ENCODE measurements around the gene TMED3.
"Not testable (repeated sequence)": the region's sequence is repeated elsewhere in the genome, so short reads cannot be mapped to it uniquely, and the experiment has no call there.

The TMED3 gene

GRCh38 chr15:79315623-79316328, 4.9 kb downstream of the TMED3 start:
- no peak for DNase-seq (ENCODE audit: low read depth in 2 of 2, low spot score in 1 of 2)

GRCh38 chr15:79316864-79317263, 6.0 kb downstream of the TMED3 start:
- no peak for DNase-seq (ENCODE audit: low read depth in 2 of 2, low spot score in 1 of 2)

GRCh38 chr15:79319973-79320372, 9.1 kb downstream of the TMED3 start:
- not testable (repeated sequence) for DNase-seq (ENCODE audit: low read depth in 2 of 2, low spot score in 1 of 2)

- no peak for DNase-seq (ENCODE audit: low read depth in 2 of 2, low spot score in 1 of 2)
Measured at GRCh38 chr15:79321876-79322275, 11.0 kb downstream of the TMED3 start.

- no peak for DNase-seq (ENCODE audit: low read depth in 2 of 2, low spot score in 1 of 2)
Measured at GRCh38 chr15:79322306-79322705, 11.4 kb downstream of the TMED3 start.

GRCh38 chr15:79322945-79323344, 12.0 kb downstream of the TMED3 start:
- DNase-seq (ENCODE audit: low read depth in 2 of 2, low spot score in 1 of 2), result no peak

- DNase-seq (ENCODE audit: low read depth in 2 of 2, low spot score in 1 of 2), result no peak
Measured at GRCh38 chr15:79329171-79329611, 18.3 kb downstream of the TMED3 start.

GRCh38 chr15:79332824-79333510, 22.1 kb downstream of the TMED3 start:
- no peak for DNase-seq (ENCODE audit: low read depth in 2 of 2, low spot score in 1 of 2)

GRCh38 chr15:79337591-79337990, 26.7 kb downstream of the TMED3 start:
- DNase-seq (ENCODE audit: low read depth in 2 of 2, low spot score in 1 of 2), result no peak

GRCh38 chr15:79339588-79340314, 28.8 kb downstream of the TMED3 start:
- DNase-seq (ENCODE audit: low read depth in 2 of 2, low spot score in 1 of 2), result no peak

GRCh38 chr15:79340315-79340602, 29.3 kb downstream of the TMED3 start:
- DNase-seq (ENCODE audit: low read depth in 2 of 2, low spot score in 1 of 2), result no peak

- no peak for DNase-seq (ENCODE audit: low read depth in 2 of 2, low spot score in 1 of 2)
Measured at GRCh38 chr15:79341396-79341795, 30.5 kb downstream of the TMED3 start.

- DNase-seq (ENCODE audit: low read depth in 2 of 2, low spot score in 1 of 2), result no peak
Measured at GRCh38 chr15:79349525-79349924, 38.6 kb downstream of the TMED3 start.

GRCh38 chr15:79352206-79352605, 41.3 kb downstream of the TMED3 start:
- no peak for DNase-seq (ENCODE audit: low read depth in 2 of 2, low spot score in 1 of 2)

- DNase-seq (ENCODE audit: low read depth in 2 of 2, low spot score in 1 of 2), result no peak
Measured at GRCh38 chr15:79357566-79357965, 46.7 kb downstream of the TMED3 start.

- no peak for DNase-seq (ENCODE audit: low read depth in 2 of 2, low spot score in 1 of 2)
Measured at GRCh38 chr15:79358069-79358468, 47.2 kb downstream of the TMED3 start.

- no peak for DNase-seq (ENCODE audit: low read depth in 2 of 2, low spot score in 1 of 2)
Measured at GRCh38 chr15:79364571-79365240, 53.8 kb downstream of the TMED3 start.

GRCh38 chr15:79365765-79366164, 54.9 kb downstream of the TMED3 start:
- no peak for DNase-seq (ENCODE audit: low read depth in 2 of 2, low spot score in 1 of 2)

GRCh38 chr15:79366691-79367090, 55.8 kb downstream of the TMED3 start:
- DNase-seq (ENCODE audit: low read depth in 2 of 2, low spot score in 1 of 2), result no peak

- no peak for DNase-seq (ENCODE audit: low read depth in 2 of 2, low spot score in 1 of 2)
Measured at GRCh38 chr15:79370716-79371115, 59.8 kb downstream of the TMED3 start.

- no peak for DNase-seq (ENCODE audit: low read depth in 2 of 2, low spot score in 1 of 2)
Measured at GRCh38 chr15:79371591-79371990, 60.7 kb downstream of the TMED3 start.

GRCh38 chr15:79372428-79372827, 61.5 kb downstream of the TMED3 start:
- DNase-seq (ENCODE audit: low read depth in 2 of 2, low spot score in 1 of 2), result no peak

Data from stimulated activated CD8-positive, alpha-beta memory T cell treated with anti-CD3 and anti-CD28 coated beads, Interleukin-4, amount 100 ng/mL, for 4 hours (primary cell).